Kidney epithelial cell (primary cell): ENCODE data around the gene AP3M1. TPM values are rescaled to one million over a fixed set of nuclear protein-coding genes. Genes with fewer than 3 reads are reported as not detected.

Source experiments
- DNase-seq: peaks from one replicate; pipeline ENCODE4 v3.0.0-alpha.2; 2010; ENCODE audit warnings: low read depth
- H3K27me3 ChIP-seq: 2 replicates; pipeline ENCODE4 v1.6.0; 2011; ENCODE audit warnings: low read length; ENCODE audit not compliant: control insufficient read depth, insufficient read depth
- H3K36me3 ChIP-seq: 2 replicates; pipeline ENCODE4 v1.5.1; 2011; ENCODE audit warnings: low read length; ENCODE audit not compliant: control insufficient read depth, insufficient read depth
- H3K4me3 ChIP-seq: 2 replicates; pipeline ENCODE4 v1.5.1; 2011; ENCODE audit warnings: low read depth, mild to moderate bottlenecking, control low read depth, low read length
- CTCF ChIP-seq: IDR thresholded peaks from 2 replicates; pipeline ENCODE4 v1.5.1; 2011; ENCODE audit warnings: mild to moderate bottlenecking, moderate library complexity, low read length, control low read depth, inconsistent platforms; ENCODE audit not compliant: insufficient read depth, poor library complexity, severe bottlenecking
- total RNA-seq: library from RNA; depleted of rRNA; stranded (reverse); fragments of >200 nt; gene quantifications from 2 replicates; pipeline ENCODE4 v1.2.3, GENCODE V29; 2015

The AP3M1 gene
- total RNA-seq, 1 donor from 2014 or later: 31.0 TPM

GRCh38 chr10:74118804-74119203 is 31.8 kb downstream of the AP3M1 start:
- Histone ChIP-seq H3K4me3 (no peak overlapping the region), H3K36me3 (peaks cover 5% of the 10 kb centered on the region), H3K27me3 (peaks cover 3% of the 10 kb centered on the region)
- DNase-seq: no peak
- no peak for TF ChIP-seq CTCF

- Histone ChIP-seq H3K36me3 (peaks cover 5% of the 10 kb centered on the region), H3K27me3 (peaks cover 3% of the 10 kb centered on the region), H3K4me3 (no peak overlapping the region)
- no peak for DNase-seq
- TF ChIP-seq CTCF: no peak
These were observed 32.9 kb downstream of the AP3M1 start for GRCh38 chr10:74117738-74118137.

GRCh38 chr10:74114041-74114448 is 36.6 kb downstream of the AP3M1 start:
- TF ChIP-seq CTCF: no peak

GRCh38 chr10:74113546-74113945 is 37.1 kb downstream of the AP3M1 start:
- DNase-seq: no peak
- peaks cover 3% of the 10 kb centered on the region for H3K27me3 ChIP-seq
- no peak overlapping the region for H3K4me3 ChIP-seq
- H3K36me3 ChIP-seq: peaks cover 9% of the 10 kb centered on the region
- TF ChIP-seq CTCF: no peak

More at GRCh38 chr10:74114041-74114448, 36.6 kb downstream of the AP3M1 start:
- no peak overlapping the region for H3K4me3 ChIP-seq
- peaks cover 3% of the 10 kb centered on the region for H3K27me3 ChIP-seq
- peaks cover 10% of the 10 kb centered on the region for H3K36me3 ChIP-seq
- DNase-seq: no peak

- no peak for TF ChIP-seq CTCF
- H3K4me3 ChIP-seq: no peak overlapping the region
- peaks cover 12% of the 10 kb centered on the region for H3K36me3 ChIP-seq
- no peak for DNase-seq
- peaks cover 3% of the 10 kb centered on the region for H3K27me3 ChIP-seq
These were observed 38.8 kb downstream of the AP3M1 start for GRCh38 chr10:74111799-74112198.

GRCh38 chr10:74110120-74110519 is 40.5 kb downstream of the AP3M1 start:
- no peak for DNase-seq
- Histone ChIP-seq H3K36me3 (peaks cover 12% of the 10 kb centered on the region), H3K27me3 (peaks cover 3% of the 10 kb centered on the region), H3K4me3 (no peak overlapping the region)
- TF ChIP-seq CTCF: no peak
